Measurements from ENCODE around the gene AACS. TPM values are rescaled to one million over a fixed set of nuclear protein-coding genes. Genes with fewer than 3 reads are reported as not detected.

Gene AACS
- polyA plus RNA-seq, 1 experiment, result 18.0 TPM

DNA sequence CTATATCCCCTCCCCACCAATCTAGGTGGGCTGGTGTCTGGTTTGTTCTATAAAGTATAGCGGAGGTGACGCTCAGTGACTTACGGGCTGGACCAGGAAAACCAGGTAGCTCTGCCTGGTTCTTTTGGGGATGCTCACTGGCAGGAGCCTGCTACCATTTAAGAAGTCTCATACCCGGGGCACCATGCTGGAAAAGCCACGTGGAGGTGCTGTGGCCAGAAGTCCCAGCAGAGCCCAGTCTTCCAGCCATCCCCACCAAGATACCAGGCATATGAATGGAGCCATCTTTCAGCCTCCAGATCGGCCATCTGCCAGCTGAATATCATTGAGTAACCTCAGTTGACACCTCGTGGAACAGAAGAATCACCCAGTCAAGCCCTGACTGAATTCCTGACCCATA lies 87.2 kb downstream of the AACS start:
- peaks cover 4% of the 10 kb centered on the region for H3K27me3 ChIP-seq (ENCODE audit: control insufficient read depth, insufficient read depth, low read length)
- no peak overlapping the region for H3K4me3 ChIP-seq (ENCODE audit: low read depth, low read length)
- CTCF ChIA-PET, result no interaction called here
- no peaks in the 10 kb centered on the region; the same call in 1 of the 2 replicates for H3K9me3 ChIP-seq (ENCODE audit: control insufficient read depth, insufficient read depth, low read length)
- DNase-seq (ENCODE audit: low read depth, low spot score), result no peak
- H3K27ac ChIP-seq (ENCODE audit: low read depth, low read length), result no peak overlapping the region
- POLR2A ChIA-PET, result no interaction called here
- TF ChIP-seq, protein P1, sequence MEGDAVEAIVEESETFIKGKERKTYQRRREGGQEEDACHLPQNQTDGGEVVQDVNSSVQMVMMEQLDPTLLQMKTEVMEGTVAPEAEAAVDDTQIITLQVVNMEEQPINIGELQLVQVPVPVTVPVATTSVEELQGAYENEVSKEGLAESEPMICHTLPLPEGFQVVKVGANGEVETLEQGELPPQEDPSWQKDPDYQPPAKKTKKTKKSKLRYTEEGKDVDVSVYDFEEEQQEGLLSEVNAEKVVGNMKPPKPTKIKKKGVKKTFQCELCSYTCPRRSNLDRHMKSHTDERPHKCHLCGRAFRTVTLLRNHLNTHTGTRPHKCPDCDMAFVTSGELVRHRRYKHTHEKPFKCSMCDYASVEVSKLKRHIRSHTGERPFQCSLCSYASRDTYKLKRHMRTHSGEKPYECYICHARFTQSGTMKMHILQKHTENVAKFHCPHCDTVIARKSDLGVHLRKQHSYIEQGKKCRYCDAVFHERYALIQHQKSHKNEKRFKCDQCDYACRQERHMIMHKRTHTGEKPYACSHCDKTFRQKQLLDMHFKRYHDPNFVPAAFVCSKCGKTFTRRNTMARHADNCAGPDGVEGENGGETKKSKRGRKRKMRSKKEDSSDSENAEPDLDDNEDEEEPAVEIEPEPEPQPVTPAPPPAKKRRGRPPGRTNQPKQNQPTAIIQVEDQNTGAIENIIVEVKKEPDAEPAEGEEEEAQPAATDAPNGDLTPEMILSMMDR (IDR thresholded peaks at IDR 0.05; ENCODE audit: low read depth, low read length), result no peak

DNA sequence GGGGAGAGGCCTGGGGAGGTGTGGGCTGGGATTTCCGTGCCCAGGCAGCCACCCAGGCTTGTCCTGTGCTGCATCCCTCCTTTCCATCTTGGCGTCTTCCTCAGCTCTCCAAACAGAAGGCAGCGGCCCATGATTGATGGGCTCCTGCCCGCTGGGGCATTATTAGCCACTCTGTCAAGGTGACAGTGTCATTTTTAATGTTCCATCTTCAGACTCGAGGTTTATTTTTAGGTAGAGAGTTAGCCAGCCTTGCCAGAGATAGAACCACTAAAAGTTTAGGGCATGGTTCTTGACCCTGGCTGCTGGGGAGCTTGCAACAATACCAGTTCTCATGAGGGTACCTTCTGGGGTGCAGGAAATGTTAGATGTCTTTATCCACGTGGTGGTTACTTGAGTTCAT lies 90.1 kb downstream of the AACS start:
- CTCF ChIA-PET, result interaction anchor here (1.2 kb wide), 1 partner anchor 27 kb away, joined by 3 read pairs; no protein-coding TSS in a partner anchor
- Histone ChIP-seq H3K27ac (ENCODE audit: low read depth, low read length) (no peak overlapping the region), H3K27me3 (ENCODE audit: control insufficient read depth, insufficient read depth, low read length) (peaks cover 4% of the 10 kb centered on the region), H3K4me3 (ENCODE audit: low read depth, low read length) (no peak overlapping the region), H3K9me3 (ENCODE audit: control insufficient read depth, insufficient read depth, low read length) (no peaks in the 10 kb centered on the region)
- POLR2A ChIA-PET, result no interaction called here
- no peak for DNase-seq (ENCODE audit: low read depth, low spot score)
- TF ChIP-seq, protein P1 (IDR thresholded peaks at IDR 0.05; ENCODE audit: low read depth, low read length), result no peak

DNA sequence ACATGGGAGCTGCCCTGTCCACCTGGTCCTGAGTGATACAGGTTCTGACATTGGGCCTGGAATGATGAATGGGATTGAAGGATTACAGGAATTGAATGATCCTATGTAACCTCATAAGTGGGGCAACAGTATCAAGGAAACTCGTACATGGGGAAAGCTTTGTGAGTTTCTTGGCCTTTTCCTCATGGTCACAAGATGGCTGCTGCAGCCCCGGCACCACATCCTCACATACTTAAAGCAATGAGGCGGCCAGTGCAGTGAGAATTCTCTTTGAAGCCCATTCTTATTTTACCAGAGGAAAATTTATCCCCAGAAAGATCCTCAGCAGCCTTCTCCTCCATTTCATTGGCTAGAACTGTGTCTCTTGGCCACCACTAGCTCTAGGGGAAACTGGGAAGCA lies 91.9 kb downstream of the AACS start:
- POLR2A ChIA-PET, result no interaction called here

DNA sequence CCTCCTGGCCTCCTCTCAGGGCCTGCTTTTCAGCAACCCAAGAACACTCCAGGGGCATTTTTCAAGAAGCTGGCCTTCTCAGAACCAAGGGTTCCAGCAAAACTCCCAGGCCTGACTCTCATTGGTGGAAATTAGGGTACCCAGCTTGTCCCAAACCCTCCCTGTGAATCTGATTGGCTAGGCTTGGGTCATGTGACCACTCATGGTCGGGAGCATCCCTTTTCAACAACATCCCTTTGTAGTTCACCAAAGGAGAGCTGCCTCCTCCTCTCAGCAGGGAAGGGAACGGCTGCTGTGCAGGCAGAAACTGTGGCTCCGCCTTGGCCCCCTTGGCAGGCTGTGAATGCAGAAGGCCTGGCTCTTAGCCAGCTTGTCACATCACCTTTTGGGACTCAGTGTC lies 94.5 kb downstream of the AACS start:
- ChIA-PET POLR2A (no interaction called here), CTCF (no interaction called here)
- no peak overlapping the region for H3K4me3 ChIP-seq (ENCODE audit: low read depth, low read length)

More for the DNA sequence above, 91.9 kb downstream of the AACS start:
- no peak for DNase-seq (ENCODE audit: low read depth, low spot score)
- Histone ChIP-seq H3K27ac (ENCODE audit: low read depth, low read length) (no peak overlapping the region), H3K27me3 (ENCODE audit: control insufficient read depth, insufficient read depth, low read length) (no peaks in the 10 kb centered on the region), H3K4me3 (ENCODE audit: low read depth, low read length) (no peak overlapping the region), H3K9me3 (ENCODE audit: control insufficient read depth, insufficient read depth, low read length) (no peaks in the 10 kb centered on the region)
- TF ChIP-seq, protein P1 (IDR thresholded peaks at IDR 0.05; ENCODE audit: low read depth, low read length), result no peak
- CTCF ChIA-PET, result no interaction called here

DNA sequence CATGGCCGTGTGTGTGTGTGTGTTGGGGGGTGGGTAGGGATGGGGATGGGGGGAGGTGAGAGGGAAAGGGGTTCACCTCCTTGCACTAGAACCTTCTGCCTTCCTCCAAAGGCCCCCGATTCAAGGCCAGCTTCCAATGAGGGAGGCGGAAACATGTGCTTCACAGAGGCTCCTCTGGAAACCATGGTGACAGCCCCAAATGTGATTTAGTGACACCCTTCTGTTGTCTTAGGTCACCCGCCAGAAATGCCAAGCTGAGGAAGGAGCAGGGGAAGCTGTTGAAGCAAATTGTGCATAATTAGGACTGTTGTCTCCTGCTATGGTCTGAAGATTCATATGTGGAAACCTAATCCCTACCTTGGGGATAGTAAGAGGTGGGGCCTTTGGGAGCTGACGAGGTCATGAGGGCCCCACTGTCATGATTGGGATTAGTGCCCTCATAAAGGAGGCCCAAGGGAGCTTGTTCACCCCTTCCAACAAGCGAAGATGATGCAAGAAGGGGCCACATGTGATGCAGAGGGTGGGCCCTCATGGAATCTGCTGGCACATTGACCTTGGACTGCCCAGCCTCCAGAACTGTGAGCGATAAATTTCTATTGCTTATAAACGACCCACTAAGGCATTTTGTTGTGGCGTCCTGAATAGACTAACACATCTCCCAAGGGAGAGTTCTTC lies 95.2 kb downstream of the AACS start:
- no peak for DNase-seq (ENCODE audit: low read depth, low spot score)
- TF ChIP-seq, protein P1 (IDR thresholded peaks at IDR 0.05; ENCODE audit: low read depth, low read length), result no peak
- Histone ChIP-seq H3K9me3 (ENCODE audit: control insufficient read depth, insufficient read depth, low read length) (no peaks in the 10 kb centered on the region), H3K4me3 (ENCODE audit: low read depth, low read length) (no peak overlapping the region), H3K27me3 (ENCODE audit: control insufficient read depth, insufficient read depth, low read length) (no peaks in the 10 kb centered on the region), H3K27ac (ENCODE audit: low read depth, low read length) (no peak overlapping the region)
- POLR2A ChIA-PET, result no interaction called here
- CTCF ChIA-PET, result no interaction called here

More for the DNA sequence above, 94.5 kb downstream of the AACS start:
- Histone ChIP-seq H3K27ac (ENCODE audit: low read depth, low read length) (no peak overlapping the region), H3K27me3 (ENCODE audit: control insufficient read depth, insufficient read depth, low read length) (no peaks in the 10 kb centered on the region), H3K9me3 (ENCODE audit: control insufficient read depth, insufficient read depth, low read length) (no peaks in the 10 kb centered on the region)
- DNase-seq (ENCODE audit: low read depth, low spot score), result no peak
- TF ChIP-seq, protein P1 (IDR thresholded peaks at IDR 0.05; ENCODE audit: low read depth, low read length), result no peak
